Stimulated activated CD8-positive, alpha-beta memory T cell treated with anti-CD3 and anti-CD28 coated beads, Interleukin-15, amount 100 ng/mL, for 1 hour (primary cell): Measurements from ENCODE around the gene FETUB.
"Not testable (repeated sequence)": the region's sequence is repeated elsewhere in the genome, so short reads cannot be mapped to it uniquely, and the experiment has no call there.

ENCODE experiments used
- DNase-seq: peaks from one replicate; pipeline ENCODE4 v3.0.0-alpha.2; 2020; ENCODE audit warnings: low read depth

Gene FETUB

GRCh38 chr3:186678604-186679003, 38.4 kb downstream of the FETUB start:
- DNase-seq = no peak

GRCh38 chr3:186679151-186679550, 39.0 kb downstream of the FETUB start:
- DNase-seq = no peak

GRCh38 chr3:186680869-186681268, 40.7 kb downstream of the FETUB start:
- DNase-seq = no peak

GRCh38 chr3:186682812-186683211, 42.6 kb downstream of the FETUB start:
- DNase-seq = no peak

- no peak for DNase-seq
Measured at GRCh38 chr3:186683979-186684378, 43.8 kb downstream of the FETUB start.

GRCh38 chr3:186686475-186686874, 46.3 kb downstream of the FETUB start:
- not testable (repeated sequence) for DNase-seq

- no peak for DNase-seq
Measured at GRCh38 chr3:186687120-186687651, 47.0 kb downstream of the FETUB start.

- not testable (repeated sequence) for DNase-seq
Measured at GRCh38 chr3:186690304-186690703, 50.1 kb downstream of the FETUB start.

GRCh38 chr3:186691676-186692075, 51.5 kb downstream of the FETUB start:
- no peak for DNase-seq

- DNase-seq = no peak
Measured at GRCh38 chr3:186693843-186694242, 53.6 kb downstream of the FETUB start.

- DNase-seq = no peak
Measured at GRCh38 chr3:186694288-186695032, 54.3 kb downstream of the FETUB start.

- no peak for DNase-seq
Measured at GRCh38 chr3:186696522-186696921, 56.3 kb downstream of the FETUB start.

- no peak for DNase-seq
Measured at GRCh38 chr3:186697510-186697909, 57.3 kb downstream of the FETUB start.

GRCh38 chr3:186700267-186700666, 60.1 kb downstream of the FETUB start:
- no peak for DNase-seq

GRCh38 chr3:186702451-186702850, 62.3 kb downstream of the FETUB start:
- DNase-seq = not testable (repeated sequence)
